IPS-18c (cell line): ENCODE measurements around the gene SLC15A1.
"Not testable (repeated sequence)": the region's sequence is repeated elsewhere in the genome, so short reads cannot be mapped to it uniquely, and the experiment has no call there.

ENCODE experiments used
- H3K4me3 ChIP-seq: 2 replicates; pipeline ENCODE4 v1.7.0; 2013; ENCODE audit warnings: low read depth, mild to moderate bottlenecking, low read length, moderate library complexity; ENCODE audit not compliant: insufficient read depth
- H3K9me3 ChIP-seq: one replicate; pipeline ENCODE4 v1.6.1; 2013; ENCODE audit warnings: mild to moderate bottlenecking, low read length, moderate library complexity; ENCODE audit not compliant: control insufficient read depth, insufficient read depth

SLC15A1 gene

DNA sequence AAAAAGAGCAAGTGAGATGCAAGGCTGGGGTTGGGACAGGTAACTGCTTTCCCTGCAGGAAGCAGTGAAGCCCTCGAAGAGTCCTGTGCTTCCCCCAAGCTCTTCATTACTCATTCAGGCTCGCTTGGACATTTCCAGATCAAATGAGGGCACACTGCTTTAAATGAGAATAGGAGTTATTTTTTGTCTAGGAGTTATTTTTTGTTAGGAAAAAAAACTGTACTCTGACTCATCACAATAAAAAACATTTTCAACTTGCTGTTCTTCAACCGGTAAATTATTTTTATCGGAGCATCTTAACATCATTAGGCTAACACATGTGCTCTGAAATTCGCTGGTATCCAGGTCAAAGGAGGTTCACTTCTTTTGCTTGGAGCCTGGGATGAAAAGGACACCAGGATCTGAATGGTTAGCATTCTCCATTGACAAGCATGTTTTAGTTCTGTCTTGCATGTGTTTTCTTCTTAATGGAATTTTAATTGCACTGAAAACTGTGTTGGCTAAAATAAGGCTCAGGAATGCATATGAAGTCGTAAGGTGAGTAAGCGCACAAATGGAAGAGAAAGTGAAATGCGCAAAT lies 94.9 kb downstream of the SLC15A1 start:
- Histone ChIP-seq H3K9me3 (peaks cover 3% of the 10 kb centered on the region), H3K4me3 (no peak overlapping the region)

DNA sequence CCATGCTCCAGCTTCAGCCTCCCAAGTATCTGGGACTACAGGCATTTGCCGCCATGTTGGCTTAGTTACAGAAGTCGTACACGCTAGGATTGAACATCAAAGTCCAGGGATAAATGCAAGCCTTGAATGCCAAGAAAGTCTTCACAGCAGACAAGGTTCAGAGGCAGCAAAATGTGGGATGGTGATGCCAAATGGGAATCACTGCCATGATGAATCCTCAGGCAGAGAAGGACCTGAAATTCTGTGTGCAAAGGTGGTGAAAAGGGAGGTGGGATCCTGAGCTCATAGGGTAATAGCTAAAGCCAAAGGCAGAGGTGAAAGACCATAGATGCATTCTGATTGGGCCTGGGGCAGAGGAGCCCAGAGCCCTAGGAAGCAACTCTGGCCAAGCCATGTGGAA lies 96.2 kb downstream of the SLC15A1 start:
- H3K9me3 ChIP-seq, result peaks cover 3% of the 10 kb centered on the region
- no peak overlapping the region for H3K4me3 ChIP-seq

DNA sequence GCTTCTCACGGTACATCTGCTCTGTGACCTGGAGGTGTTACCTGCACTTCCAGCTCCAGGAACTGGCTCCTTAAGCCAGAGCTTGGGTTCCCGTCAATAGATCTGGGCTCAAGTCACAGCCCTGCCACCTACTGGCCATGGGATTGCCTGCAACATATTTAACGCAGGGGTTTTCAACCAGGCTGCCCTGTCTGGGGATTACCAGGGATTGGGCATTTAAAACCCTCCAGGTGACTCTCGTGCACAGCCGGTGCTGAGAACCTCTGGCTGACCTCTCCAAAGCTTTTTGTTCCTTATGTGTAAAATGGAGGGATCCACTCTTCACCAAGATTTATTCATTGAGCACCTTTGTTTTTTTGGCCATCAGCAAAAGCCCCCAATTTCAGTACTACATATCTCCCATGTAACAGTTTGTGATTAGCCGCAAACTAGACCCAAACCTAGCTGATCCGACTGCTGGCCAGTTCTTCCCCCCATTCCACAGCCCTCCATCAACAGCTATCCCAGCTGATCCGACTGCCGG lies 98.9 kb downstream of the SLC15A1 start:
- Histone ChIP-seq H3K4me3 (no peak overlapping the region), H3K9me3 (peaks cover 3% of the 10 kb centered on the region)

DNA sequence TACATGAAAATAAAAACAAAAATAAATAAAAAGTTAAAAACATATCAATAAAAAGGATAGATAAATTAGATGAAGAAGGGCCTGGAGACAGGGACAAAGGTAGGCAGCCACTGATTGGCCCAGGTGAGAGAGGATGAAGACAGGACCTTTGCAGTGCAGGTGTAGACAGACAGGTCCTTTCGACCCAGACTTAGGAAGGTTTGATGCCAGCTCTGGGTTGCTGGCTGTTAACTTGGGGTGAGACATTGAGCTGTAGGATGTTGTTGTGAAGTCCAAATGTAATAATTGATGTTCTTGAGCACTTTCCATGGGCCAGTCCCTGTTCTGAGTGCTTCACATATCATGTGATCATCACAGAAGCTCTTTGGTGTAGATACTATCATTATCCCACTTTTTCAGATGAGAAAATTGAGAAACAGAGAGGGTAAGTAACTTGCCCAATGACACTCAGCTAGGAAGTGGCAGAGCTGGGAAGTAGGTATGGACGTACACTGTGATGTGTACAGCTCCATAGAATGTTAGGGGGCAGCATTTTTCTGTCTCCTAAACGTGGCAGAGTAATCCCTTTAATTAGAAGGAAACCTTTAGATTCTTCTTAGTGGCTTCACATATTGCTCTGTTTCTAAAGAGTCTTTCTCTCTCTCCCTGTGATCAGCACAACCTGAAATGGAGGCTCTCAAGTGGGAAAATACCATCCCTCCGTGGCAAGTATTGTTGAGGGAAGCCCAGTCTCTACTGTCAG lies 99.6 kb downstream of the SLC15A1 start:
- H3K9me3 ChIP-seq, result no peaks in the 10 kb centered on the region
- no peak overlapping the region for H3K4me3 ChIP-seq

DNA sequence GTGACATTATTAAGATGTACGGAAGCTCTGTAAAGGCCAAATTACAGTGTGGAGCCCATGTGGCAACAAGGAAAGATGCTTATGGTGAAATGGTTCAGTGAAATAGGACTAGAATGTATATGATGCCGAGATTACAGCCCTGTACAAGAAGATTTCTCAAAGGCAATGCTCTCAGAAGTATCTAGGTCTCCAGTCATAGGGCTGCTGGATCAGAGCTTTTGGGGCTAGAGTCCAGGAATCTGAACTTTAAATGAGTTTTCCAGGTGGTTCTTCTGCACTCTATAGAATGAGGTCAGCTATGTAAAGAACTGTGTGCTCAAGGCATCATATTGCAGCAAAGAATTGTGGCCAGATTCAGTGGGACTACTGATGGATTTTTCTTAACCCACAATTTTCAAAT lies 100.2 kb downstream of the SLC15A1 start:
- H3K9me3 ChIP-seq, result no peaks in the 10 kb centered on the region

DNA sequence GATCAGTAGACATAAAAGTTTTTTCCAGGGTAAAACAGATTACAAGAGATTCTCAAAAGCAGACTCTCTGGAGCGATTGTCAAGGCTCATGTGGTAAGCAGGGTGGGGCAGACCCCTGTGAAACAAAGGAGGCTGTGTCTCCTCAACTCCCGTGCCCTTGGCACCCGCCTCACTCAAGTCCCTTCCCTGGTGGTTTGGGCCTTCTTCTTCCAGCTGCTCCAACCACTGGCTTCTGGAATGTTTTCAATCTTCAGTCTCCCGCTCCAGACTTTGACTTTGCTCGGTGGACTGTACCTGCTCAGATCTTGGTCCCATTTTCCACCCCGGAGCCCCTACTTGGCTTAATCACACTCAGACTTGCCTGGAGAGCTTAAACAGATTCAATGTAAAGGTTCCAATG lies 100.7 kb downstream of the SLC15A1 start:
- Histone ChIP-seq H3K9me3 (no peaks in the 10 kb centered on the region), H3K4me3 (no peak overlapping the region)

More for the DNA sequence above, 100.2 kb downstream of the SLC15A1 start:
- H3K4me3 ChIP-seq, result no peak overlapping the region

DNA sequence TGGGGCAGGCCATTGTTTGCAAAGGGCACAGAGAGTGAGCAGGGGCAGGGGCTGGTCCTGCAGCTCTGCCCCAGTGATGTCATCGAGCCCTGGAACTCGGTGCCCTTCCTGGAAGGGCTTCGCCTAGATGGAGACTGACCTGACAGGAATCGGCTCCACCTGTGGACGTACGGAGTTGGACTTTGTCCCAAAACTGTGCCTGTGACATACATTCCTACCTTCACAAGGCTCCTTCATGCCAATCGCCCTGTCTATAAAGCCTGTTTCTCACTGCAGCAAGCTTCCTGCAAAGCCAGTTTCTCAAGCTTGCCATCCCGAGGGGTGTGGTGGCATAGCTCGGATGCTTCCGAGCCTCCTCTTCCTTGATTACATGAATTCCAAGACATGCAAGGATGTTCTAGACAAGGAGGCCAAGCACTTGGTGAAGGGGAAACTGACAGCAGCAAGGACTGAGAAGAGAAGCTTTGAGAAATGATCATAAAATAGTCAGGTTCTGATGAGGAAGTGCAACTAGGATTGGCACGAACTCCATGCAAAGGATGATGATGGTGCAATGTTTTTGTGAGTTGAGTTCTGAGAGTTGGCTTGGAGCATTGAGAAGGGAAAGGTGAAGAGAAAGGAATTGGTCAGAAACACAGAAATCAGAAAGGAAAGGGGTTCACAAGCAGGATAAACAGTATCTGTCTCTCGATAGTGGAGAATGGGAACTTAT lies 101.9 kb downstream of the SLC15A1 start:
- Histone ChIP-seq H3K9me3 (no peaks in the 10 kb centered on the region), H3K4me3 (no peak overlapping the region)

DNA sequence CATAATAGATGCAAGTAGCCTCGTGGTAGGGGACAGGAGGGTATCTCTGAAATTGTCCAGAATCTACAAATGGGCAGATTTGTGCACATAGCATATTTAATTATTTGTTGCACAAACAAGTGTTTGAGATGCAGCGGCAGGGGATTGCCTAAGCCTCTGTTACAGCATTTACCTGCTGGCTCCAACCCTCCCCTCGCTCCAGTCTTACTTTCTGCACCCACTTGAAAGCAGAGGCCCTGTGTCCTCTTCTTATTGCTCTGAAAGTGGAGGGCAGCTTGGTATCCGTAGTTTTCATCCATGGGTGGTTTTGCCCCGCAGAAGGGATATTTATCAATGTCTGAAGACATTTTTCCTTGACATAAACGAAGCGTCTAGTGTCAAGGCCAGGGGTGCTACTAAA lies 102.6 kb downstream of the SLC15A1 start:
- Histone ChIP-seq H3K4me3 (no peak overlapping the region), H3K9me3 (no peaks in the 10 kb centered on the region)

DNA sequence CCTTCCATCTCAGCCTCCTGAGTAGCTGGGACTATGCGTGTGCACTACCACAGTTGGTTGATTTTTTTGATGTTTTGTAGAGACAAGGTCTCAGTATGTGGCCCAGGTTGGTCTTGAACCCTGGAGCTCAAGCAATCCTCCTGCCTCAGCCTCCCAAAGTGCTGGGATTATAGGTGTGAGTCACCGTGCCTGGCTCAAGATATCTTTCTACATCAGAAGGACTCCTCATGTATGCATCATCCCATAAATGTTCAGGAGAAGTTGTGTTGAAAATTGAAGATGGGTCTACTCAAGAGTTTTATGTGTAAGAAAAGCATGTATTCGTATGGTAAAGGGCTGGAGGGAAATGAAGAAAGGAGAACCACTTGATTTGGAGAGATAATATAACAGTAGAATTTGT lies 103.8 kb downstream of the SLC15A1 start:
- H3K9me3 ChIP-seq, result no peaks in the 10 kb centered on the region
- no peak overlapping the region for H3K4me3 ChIP-seq

DNA sequence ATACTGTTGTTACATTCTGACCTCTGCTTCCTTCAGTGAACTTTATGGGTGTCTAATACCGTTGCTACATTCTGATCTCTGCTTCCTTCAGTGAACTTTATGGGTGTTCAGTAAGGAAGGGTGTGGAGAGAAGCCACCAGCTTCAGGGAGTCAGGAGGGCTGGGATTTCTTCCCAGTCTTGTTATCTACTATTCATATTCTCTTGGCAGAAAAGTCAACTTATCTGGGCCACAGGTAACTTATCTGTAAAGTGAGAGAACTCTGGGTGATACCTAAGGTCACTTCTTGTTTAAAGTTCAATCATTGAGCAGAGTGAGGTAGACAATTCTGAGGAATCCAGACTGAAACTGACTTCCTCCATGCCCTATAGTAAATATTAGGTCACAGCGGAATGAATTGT lies 104.3 kb downstream of the SLC15A1 start:
- H3K9me3 ChIP-seq, result no peaks in the 10 kb centered on the region
- H3K4me3 ChIP-seq, result no peak overlapping the region

DNA sequence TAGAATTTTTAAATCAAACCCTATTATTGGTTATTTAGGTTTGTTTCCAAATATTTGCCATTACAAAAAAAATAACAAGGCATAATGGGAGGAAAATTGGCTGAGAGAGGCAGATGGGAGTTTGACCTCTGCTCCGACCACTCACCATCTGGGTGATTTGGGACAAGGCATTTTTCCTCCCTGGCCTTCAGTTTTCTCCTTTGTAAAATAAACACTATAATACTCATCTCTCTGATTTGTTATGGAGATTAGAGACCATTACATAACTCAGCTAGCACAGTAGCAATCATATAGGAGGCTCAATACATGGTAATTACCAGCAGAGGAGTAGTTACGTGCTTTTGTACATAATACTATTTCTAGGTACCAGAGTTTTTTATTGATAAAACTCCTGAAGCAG lies 105.4 kb downstream of the SLC15A1 start:
- H3K9me3 ChIP-seq, result no peaks in the 10 kb centered on the region

DNA sequence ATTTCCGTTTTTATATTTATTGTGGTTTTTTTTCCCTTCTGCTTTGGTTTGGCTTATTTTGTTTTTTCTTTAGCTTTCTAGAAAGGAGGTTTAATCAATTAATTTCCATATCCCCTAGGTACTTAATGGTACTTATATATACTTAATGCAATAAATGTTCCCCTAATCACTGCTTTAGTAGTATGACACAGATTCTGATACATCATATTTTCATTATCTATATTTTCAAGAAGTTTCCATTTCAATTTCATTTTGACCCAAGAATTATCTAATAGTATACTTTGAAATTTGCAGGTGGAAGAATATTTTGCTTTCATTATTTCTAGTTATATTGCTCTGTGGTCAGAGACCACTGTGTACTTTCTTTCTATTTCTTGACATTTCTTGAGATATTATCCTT lies 109.0 kb downstream of the SLC15A1 start:
- H3K9me3 ChIP-seq, result no peaks in the 10 kb centered on the region
- H3K4me3 ChIP-seq, result no peak overlapping the region

More for the DNA sequence above, 105.4 kb downstream of the SLC15A1 start:
- H3K4me3 ChIP-seq, result no peak overlapping the region

DNA sequence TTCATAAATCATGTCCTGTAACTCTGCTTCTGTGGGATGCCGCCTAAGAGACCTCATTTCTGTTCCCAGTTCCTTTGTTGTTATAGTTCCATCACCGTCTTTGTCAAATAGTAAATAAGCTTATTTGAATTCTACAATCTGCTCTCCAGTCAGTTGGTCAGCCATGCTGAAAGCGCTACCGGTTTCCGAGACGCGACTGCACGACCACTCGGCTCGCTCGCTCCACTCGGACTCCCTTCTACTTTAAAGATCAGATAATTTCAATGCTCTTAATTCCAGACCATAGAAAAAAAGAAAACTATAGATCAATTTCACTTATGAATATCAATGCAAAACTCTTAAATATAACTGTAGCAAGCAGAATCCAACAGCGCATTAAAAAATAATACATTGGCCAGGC lies 111.4 kb downstream of the SLC15A1 start:
- H3K4me3 ChIP-seq, result no peak overlapping the region
- H3K9me3 ChIP-seq, result peaks cover 2% of the 10 kb centered on the region

DNA sequence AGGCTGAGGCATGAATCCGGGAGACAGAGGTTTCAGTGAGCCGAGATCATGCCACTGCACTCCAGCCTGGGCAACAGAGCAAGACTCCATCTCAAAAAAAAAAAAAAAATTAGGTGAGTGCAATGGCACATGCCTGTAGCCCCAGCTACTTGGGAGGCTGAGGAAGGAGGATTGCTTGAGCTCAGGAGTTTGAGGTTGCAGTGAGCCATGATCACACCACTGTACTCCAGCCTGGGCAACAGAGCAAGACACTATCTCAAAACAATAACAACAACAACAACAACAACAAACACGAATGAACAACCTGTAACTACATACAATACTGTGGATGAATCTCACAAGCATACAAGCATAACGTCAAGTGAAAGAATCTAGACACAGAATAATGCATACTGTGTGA lies 112.7 kb downstream of the SLC15A1 start:
- not testable (repeated sequence) for H3K4me3 ChIP-seq, H3K9me3 ChIP-seq

DNA sequence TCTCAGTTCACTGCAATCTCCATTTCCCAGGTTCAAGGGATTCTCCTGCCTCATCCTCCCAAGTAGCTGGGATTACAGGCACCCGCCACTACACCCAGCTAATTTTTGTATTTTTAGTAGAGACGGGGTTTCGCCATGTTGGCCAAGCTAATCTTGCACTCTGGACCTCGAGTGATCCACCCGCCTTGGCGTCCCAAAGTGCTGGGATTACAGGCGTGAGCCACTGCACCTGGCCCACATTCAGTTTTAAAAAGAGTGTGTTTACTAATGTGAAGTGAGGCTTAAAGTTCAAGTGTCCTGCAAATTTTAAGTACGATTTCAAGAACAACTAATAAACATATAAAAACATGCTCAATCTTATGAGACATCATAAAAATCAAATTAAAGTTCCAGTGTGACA lies 114.1 kb downstream of the SLC15A1 start:
- not testable (repeated sequence) for H3K9me3 ChIP-seq

More for the DNA sequence above, 114.1 kb downstream of the SLC15A1 start:
- not testable (repeated sequence) for H3K4me3 ChIP-seq
